Activated CD4-positive, alpha-beta T cell treated with anti-CD3 and anti-CD28 coated beads for 4 hours (primary cell): ENCODE data around the gene NMD3.
"Not testable (repeated sequence)": the region's sequence is repeated elsewhere in the genome, so short reads cannot be mapped to it uniquely, and the experiment has no call there.

Source experiments
- DNase-seq, 2 donors: peaks; one replicate each; pipeline ENCODE4 v3.0.0-alpha.2; 2020

NMD3 gene

GRCh38 chr3:161220850-161221753, at the start of gene NMD3:
Gene NMD3, plus strand, starts transcription at chr3:161221311. Its CDS starts 703 bp downstream, at chr3:161222014.
- peak; percentile 90 to 95 for DNase-seq

- no peak for DNase-seq
These were observed 49.2 kb upstream of the NMD3 start for GRCh38 chr3:161171639-161172552.

- DNase-seq = no peak
These were observed 45.6 kb upstream of the NMD3 start for GRCh38 chr3:161175506-161175905.

- DNase-seq = no peak
These were observed 43.1 kb upstream of the NMD3 start for GRCh38 chr3:161177991-161178390.

- not testable (repeated sequence) for DNase-seq
These were observed 39.7 kb upstream of the NMD3 start for GRCh38 chr3:161181371-161181770.

GRCh38 chr3:161187046-161187445, 34.1 kb upstream of the NMD3 start:
- no peak for DNase-seq

GRCh38 chr3:161197855-161198850, 23.0 kb upstream of the NMD3 start:
- no peak for DNase-seq

- no peak for DNase-seq
These were observed 21.2 kb upstream of the NMD3 start for GRCh38 chr3:161199926-161200325.

- no peak for DNase-seq
These were observed 17.5 kb upstream of the NMD3 start for GRCh38 chr3:161203485-161204098.

- no peak for DNase-seq
These were observed 12.2 kb upstream of the NMD3 start for GRCh38 chr3:161208931-161209330.

- DNase-seq = no peak
These were observed 8.8 kb upstream of the NMD3 start for GRCh38 chr3:161212171-161212771.

- DNase-seq = no peak
These were observed 8.2 kb upstream of the NMD3 start for GRCh38 chr3:161212906-161213305.

- DNase-seq = no peak
These were observed 7.5 kb upstream of the NMD3 start for GRCh38 chr3:161213644-161214043.

GRCh38 chr3:161215185-161215584, 5.9 kb upstream of the NMD3 start:
- no peak for DNase-seq

GRCh38 chr3:161217496-161217895, 3.6 kb upstream of the NMD3 start:
- no peak for DNase-seq

- DNase-seq = no peak
These were observed 1.6 kb upstream of the NMD3 start for GRCh38 chr3:161219495-161219894.

- DNase-seq = peak in 1 of 2 donors; percentile 10
These were observed 892 bp downstream of the NMD3 start for GRCh38 chr3:161221806-161222600.

- no peak for DNase-seq
These were observed 1.6 kb downstream of the NMD3 start for GRCh38 chr3:161222662-161223061.

GRCh38 chr3:161224786-161225185, 3.7 kb downstream of the NMD3 start:
- DNase-seq = no peak

- no peak for DNase-seq
These were observed 9.6 kb downstream of the NMD3 start for GRCh38 chr3:161230621-161231171.
